HG03378 (cell line): Measurements from ENCODE around the gene GLI3.

Experiments used
- ATAC-seq: cut with Tn5 transposase; IDR thresholded peaks from one replicate; pipeline ENCODE4 v1.9.1; 2021; ENCODE audit warnings: mild to moderate bottlenecking, moderate library complexity; ENCODE audit not compliant: unreplicated experiment

GLI3 gene

GRCh38 chr7:42145539-42145938 lies 91.5 kb downstream of the GLI3 start:
- no peak for ATAC-seq

GRCh38 chr7:42144604-42145003 lies 92.4 kb downstream of the GLI3 start:
- no peak for ATAC-seq

- no peak for ATAC-seq
These were observed 93.1 kb downstream of the GLI3 start for GRCh38 chr7:42143711-42144600.

GRCh38 chr7:42142089-42142488 lies 94.9 kb downstream of the GLI3 start:
- no peak for ATAC-seq

- ATAC-seq, result no peak
These were observed 97.3 kb downstream of the GLI3 start for GRCh38 chr7:42139751-42140150.

GRCh38 chr7:42138691-42139090 lies 98.3 kb downstream of the GLI3 start:
- ATAC-seq, result no peak

- no peak for ATAC-seq
These were observed 99.1 kb downstream of the GLI3 start for GRCh38 chr7:42137941-42138340.

GRCh38 chr7:42137431-42137830 lies 99.6 kb downstream of the GLI3 start:
- ATAC-seq, result no peak

GRCh38 chr7:42135728-42136127 lies 101.3 kb downstream of the GLI3 start:
- ATAC-seq, result no peak

GRCh38 chr7:42134276-42134876 lies 102.6 kb downstream of the GLI3 start:
- ATAC-seq, result no peak

GRCh38 chr7:42133321-42133720 lies 103.7 kb downstream of the GLI3 start:
- ATAC-seq, result no peak

GRCh38 chr7:42128703-42129102 lies 108.3 kb downstream of the GLI3 start:
- no peak for ATAC-seq

- ATAC-seq, result no peak
These were observed 109.8 kb downstream of the GLI3 start for GRCh38 chr7:42127232-42127622.

- ATAC-seq, result no peak
These were observed 110.4 kb downstream of the GLI3 start for GRCh38 chr7:42126475-42127231.

- ATAC-seq, result no peak
These were observed 111.7 kb downstream of the GLI3 start for GRCh38 chr7:42125321-42125720.

- ATAC-seq, result no peak
These were observed 113.3 kb downstream of the GLI3 start for GRCh38 chr7:42123716-42124115.

GRCh38 chr7:42120191-42120590 lies 116.8 kb downstream of the GLI3 start:
- no peak for ATAC-seq

- no peak for ATAC-seq
These were observed 119.8 kb downstream of the GLI3 start for GRCh38 chr7:42117201-42117600.

GRCh38 chr7:42115795-42116194 lies 121.2 kb downstream of the GLI3 start:
- ATAC-seq, result no peak

GRCh38 chr7:42110333-42110732 lies 126.7 kb downstream of the GLI3 start:
- no peak for ATAC-seq

- no peak for ATAC-seq
These were observed 128.0 kb downstream of the GLI3 start for GRCh38 chr7:42108803-42109528.
